GM19193 (cell line): Measurements from ENCODE around the gene MCM9.

ENCODE experiments used
- POLR2A ChIP-seq: IDR thresholded peaks from 4 replicates; pipeline ENCODE4 v1.6.1; 2011; ENCODE audit not compliant: insufficient read depth, insufficient read length; ENCODE audit errors: extremely low read depth

Gene MCM9

DNA sequence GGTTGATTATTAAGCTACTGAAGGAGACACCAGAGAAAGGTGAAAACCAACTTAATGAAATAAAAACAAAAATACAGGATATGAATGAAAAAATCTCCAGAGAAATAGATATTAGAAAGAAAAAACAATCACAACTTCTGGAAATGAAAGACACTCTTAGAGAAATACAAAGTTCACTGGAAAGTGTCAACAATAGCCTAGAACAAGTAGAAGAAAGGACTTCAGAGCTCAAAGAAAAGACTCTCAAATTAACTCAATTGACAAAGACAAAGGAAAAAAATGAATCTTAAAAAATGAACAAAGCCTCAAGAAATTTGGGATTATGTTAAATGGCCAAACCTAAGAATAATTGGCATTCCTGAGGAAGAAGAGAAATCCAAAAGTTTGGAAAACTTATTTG lies 10.3 kb upstream of the MCM9 start:
- no peak for TF ChIP-seq POLR2A

DNA sequence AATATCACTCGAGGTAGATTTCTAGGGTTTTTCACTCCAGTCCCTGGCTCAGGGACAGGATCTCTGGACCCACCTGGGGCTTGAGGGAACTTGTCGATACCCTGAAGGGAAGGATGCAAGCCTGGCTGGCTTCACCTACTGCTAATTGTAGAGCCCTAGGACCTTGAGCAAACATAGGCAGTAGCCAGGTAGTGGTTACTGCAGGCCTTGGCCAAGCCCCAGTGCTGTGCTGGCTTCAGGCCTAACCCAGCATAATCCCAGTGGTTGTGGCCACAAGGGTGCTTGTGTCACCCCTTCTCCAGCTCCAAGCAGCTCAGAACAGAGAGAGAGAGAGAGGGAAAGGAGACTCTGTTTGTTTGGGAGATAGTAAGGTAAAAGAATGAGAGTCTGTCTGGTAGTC lies 5.8 kb upstream of the MCM9 start:
- no peak for TF ChIP-seq POLR2A

GRCh38 chr6:118939683-118940082 lies 4.7 kb upstream of the MCM9 start:
- TF ChIP-seq POLR2A = no peak

DNA sequence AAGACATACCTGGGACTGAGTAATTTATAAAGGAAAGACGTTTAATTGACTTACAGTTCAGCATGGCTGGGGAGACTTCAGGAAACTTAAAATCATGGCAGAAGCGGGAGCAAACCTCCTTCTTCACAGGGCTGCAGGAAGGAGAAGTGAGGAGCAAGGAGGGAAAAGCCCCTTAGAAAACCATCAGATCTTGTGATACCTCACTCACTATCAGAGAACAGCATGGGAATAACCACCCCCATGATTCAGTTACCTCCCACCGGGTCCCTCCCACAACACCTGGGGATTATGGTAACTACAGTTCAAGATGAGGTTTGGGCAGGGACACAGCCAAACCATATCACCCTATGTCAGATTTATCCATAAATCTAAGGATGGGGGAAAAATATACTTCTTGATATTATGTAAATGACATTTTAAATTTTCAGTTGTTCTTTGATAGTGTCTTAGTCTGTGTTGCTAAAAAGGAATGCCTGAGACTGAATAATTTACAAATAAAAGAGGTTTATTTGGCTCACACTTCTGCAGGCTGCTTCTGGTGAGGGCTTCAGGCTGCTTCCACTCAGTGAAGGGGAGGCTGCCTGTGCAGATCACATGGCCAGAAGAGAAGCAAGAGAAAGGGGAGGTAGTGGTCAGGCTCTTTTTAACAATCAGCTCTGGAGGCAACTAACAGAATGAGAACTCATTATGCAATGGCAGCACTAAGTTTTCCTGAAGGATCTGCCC lies 1.2 kb upstream of the MCM9 start:
- no peak for TF ChIP-seq POLR2A

- TF ChIP-seq POLR2A = no peak
Observed at GRCh38 chr6:118935331-118935668, 341 bp upstream of the MCM9 start.

DNA sequence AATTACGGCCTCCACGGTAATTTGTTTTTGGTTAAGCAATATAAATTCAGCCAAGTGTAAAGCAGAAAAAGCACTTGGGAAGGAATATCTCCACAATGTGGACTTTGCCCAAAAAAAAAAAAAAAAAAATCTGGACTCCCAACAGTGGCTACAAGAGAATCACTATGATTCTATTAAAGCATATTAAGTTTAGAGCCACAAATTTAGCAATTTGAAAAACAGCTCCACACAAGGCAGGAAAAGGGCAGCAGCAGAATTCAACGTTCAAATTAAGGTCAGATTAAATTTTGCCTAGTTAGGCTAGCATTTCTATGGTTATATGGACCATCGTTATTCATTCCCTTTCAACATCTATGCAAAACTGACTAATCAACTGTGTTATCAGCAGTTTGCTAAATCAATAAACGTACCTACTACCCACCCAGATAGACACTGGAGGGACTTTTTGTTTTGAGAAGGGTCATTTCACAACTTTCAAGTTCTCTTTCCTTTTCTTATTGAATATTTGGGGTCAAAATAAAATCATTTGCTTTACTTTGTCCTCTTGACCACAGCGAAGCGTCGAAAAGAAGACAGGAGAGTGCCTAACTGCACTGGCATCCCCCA lies 1.0 kb downstream of the MCM9 start:
- TF ChIP-seq POLR2A = no peak

GRCh38 chr6:118932421-118932820 lies 2.5 kb downstream of the MCM9 start:
- no peak for TF ChIP-seq POLR2A

- TF ChIP-seq POLR2A = no peak
Observed at GRCh38 chr6:118931436-118931835, 3.5 kb downstream of the MCM9 start.

DNA sequence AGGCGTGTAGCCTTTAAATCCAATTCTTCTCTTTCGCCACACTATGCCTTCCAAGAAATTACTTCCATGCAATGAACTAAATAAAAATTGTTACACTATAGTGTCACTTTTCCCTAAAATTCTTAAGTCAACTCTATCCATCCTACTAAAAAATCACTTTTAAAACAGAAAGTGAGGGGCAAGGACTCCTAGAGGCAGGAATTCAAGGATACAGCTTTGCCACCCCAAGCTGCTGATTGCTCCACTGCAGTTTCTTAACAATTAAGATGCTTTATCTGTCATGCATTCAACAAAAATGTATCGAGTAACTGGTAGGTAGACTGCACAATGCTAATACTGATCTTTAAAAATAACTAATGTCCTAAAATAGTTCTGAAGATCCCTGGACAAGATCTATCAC lies 4.3 kb downstream of the MCM9 start:
- TF ChIP-seq POLR2A = no peak

- TF ChIP-seq POLR2A = no peak
Observed at GRCh38 chr6:118923035-118923434, 11.9 kb downstream of the MCM9 start.

- TF ChIP-seq POLR2A = no peak
Observed at GRCh38 chr6:118921084-118921483, 13.9 kb downstream of the MCM9 start.

DNA sequence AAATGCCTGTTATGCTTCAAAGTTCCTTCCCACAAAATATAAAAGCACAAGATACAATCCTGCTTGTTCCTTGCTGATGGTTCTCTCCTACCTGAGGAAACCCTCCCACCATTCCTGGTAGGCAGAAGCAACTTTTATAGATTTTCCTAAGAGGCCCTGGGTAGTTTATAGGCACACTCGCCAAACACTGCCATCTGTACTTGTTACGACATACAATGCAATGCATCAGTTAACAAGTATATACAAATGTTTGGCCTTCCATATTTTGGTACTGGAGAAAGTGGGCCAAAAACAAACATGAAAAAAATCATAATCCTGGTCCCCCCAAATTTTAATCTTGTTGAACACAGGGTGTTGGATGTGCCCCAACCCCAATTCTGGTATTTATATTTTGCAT lies 16.6 kb downstream of the MCM9 start:
- no peak for TF ChIP-seq POLR2A

- no peak for TF ChIP-seq POLR2A
Observed at GRCh38 chr6:118917546-118918328, 17.2 kb downstream of the MCM9 start.

GRCh38 chr6:118914598-118914997 lies 20.4 kb downstream of the MCM9 start:
- TF ChIP-seq POLR2A = no peak

DNA sequence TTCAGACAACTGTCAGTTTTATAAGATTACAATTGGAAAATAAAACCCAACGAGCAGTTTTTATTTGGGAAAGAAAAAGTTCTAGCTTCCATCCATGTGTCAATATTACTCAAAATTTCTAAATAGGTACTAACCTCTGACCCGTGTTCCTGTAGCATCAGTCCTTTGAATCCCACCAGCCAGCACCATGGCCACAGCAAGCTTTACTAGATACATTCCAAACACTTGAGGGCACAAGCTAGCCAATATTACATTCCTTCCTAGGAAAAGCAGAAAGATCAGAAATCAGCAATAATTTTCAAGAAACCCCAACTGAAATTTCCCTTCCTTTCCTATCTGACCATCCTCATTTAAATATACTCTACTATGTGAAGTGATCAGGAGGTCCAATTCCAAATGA lies 21.8 kb downstream of the MCM9 start:
- TF ChIP-seq POLR2A = no peak

- no peak for TF ChIP-seq POLR2A
Observed at GRCh38 chr6:118912646-118913045, 22.3 kb downstream of the MCM9 start.

DNA sequence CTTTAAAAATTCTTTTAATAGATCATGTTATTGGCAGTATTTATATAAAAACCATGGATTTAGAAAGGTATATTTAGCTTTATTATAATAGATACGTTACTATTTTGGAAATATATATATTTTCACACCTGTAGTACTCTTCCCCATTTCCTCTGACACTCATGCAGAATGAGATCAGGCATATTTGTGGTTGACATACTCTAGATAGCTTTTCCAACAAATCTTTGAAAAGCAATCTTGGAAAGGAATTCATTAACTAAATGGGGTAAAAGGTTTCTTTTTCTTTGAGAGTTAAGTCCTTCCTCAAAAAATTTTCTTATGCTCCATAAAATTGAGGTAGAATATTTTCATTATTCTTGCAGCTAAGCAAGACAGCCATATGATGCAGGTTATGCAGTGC lies 26.5 kb downstream of the MCM9 start:
- no peak for TF ChIP-seq POLR2A

GRCh38 chr6:118905851-118906250 lies 29.1 kb downstream of the MCM9 start:
- no peak for TF ChIP-seq POLR2A
